AG10803 (cell line): ENCODE measurements around the gene CMTM1.

ENCODE experiments used
- DNase-seq: peaks from one replicate; pipeline ENCODE4 v3.0.0; 2010; ENCODE audit warnings: low read depth
- H3K4me3 ChIP-seq: 2 replicates; pipeline ENCODE4 v1.5.1; 2011; ENCODE audit warnings: mild to moderate bottlenecking, low read length, control low read depth
- TF ChIP-seq, protein P1 (sequence below): conservative IDR thresholded peaks from 2 replicates; pipeline ENCODE4 v1.5.1; 2011; ENCODE audit warnings: mild to moderate bottlenecking, low read length, control low read depth, inconsistent platforms

CMTM1 gene

DNA sequence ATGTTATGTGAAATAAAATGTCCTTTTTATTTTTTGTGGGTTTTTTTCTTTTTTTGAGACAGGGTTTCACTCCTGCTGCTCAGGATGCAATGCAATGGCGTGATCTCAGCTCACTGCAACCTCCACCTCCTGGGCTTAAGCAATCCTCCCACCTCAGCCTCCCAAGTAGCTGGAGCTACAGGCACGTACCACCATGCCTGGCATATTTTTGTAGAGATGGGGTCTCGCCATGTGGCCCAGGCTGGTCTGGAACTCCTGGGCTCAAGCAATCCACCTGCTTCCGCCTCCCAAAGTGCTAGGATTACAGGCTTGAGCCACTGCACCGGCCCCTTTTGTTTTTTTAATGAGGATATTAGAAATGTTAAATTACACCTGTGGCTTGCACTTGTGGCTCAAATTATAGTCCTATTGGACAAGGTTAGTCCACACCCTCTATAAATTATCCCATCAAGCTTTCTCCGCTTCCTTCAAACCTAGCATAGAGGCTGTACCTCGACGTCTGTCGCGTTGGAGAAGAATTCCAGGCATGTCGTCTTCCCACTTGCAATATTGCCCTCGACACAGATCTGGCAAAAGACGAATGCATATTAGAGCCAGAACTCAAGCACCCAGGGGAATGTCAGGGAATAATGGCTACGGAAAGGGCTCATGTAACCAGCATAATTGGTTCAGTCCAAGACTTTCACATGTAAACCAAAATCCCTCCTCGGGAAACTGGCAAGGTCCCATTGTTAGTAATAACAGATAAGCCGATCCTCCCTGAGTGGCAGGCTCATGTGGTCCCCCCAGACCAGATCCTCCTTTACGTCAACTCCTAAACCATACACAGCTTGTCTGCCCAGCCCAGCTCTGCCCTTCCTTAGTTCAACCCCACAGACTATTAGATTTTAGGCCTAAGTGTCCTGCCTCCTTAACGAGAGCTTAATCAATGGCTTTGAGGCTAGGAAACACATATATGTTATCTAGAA is 24.6 kb upstream of the CMTM1 start:
- TF ChIP-seq, protein P1, sequence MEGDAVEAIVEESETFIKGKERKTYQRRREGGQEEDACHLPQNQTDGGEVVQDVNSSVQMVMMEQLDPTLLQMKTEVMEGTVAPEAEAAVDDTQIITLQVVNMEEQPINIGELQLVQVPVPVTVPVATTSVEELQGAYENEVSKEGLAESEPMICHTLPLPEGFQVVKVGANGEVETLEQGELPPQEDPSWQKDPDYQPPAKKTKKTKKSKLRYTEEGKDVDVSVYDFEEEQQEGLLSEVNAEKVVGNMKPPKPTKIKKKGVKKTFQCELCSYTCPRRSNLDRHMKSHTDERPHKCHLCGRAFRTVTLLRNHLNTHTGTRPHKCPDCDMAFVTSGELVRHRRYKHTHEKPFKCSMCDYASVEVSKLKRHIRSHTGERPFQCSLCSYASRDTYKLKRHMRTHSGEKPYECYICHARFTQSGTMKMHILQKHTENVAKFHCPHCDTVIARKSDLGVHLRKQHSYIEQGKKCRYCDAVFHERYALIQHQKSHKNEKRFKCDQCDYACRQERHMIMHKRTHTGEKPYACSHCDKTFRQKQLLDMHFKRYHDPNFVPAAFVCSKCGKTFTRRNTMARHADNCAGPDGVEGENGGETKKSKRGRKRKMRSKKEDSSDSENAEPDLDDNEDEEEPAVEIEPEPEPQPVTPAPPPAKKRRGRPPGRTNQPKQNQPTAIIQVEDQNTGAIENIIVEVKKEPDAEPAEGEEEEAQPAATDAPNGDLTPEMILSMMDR: no peak
- DNase-seq: no peak
- no peak overlapping the region for H3K4me3 ChIP-seq

DNA sequence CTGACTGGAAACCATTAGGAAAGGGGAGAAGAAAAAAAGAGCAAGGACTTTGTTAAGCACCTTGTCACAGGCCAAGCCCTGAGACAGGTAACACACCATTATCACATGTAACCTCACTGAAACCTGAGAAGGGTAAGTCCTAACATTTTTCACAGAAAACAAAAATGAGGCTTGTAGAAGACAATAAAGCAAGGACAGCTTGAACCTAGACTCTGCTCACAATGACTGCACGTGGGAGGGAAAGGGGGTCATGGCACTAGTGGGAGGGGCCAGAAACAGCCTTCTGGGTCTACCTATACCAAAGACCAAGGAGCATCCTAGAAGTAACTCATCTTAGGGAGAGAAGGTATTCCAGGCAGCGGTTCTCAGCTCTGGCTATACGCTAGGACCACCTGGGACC is 23.8 kb upstream of the CMTM1 start:
- no peak for DNase-seq
- no peak overlapping the region for H3K4me3 ChIP-seq
- TF ChIP-seq, protein P1: no peak

DNA sequence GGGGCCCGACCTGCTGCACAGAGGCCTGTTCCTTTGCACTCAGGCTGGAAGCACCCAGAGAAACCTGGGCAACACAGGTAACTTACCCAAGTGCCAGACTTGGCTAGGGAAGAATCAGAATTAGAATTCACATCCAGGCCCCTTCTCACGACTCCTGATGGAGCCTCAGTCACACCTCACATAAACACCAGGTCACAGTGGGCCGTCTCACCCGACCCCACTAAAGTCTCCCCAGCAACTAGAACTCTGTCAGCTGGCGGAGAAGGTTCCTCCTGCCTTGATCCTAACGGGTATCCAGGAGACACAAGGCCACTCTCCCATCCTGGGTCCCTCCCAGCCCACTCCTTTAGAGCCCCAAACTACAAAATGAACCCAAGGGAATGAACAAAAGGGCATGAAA is 22.7 kb upstream of the CMTM1 start:
- no peak for DNase-seq
- TF ChIP-seq, protein P1: no peak
- H3K4me3 ChIP-seq: no peak overlapping the region

DNA sequence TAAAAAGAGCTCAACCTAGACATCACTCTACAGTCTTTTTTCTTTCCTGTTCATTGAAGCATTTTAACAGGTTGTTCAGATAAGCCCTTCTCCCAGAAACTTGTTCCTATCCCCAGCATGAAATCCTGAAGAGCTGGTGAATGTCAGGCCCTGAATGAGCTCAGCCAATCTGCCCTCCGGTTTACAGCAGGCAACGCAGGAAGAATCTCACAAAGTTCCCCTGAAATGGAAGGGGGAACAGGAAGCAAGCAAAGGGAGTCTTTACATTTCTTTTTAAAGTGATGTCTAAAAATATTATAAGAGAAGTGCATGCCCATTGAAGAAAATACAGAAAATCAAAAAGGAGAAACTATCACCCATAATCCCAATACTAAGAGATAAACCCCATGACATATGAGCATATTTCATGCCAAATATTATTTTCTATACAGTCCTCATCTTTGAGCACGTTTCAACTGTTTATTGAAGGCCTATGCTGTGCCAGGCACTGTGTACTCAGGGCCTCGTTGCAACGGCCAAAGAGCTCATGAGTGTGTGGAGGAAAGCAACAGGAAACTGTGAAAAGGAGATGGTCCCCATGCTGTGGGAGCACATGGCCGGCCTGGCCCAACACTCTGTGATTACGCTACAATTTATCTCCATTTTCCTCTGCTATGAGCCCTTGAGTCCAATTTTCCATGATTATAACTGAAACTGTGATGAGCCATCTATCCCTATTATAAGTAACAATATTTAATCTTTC is 22.1 kb upstream of the CMTM1 start:
- no peak for DNase-seq
- H3K4me3 ChIP-seq: no peak overlapping the region
- TF ChIP-seq, protein P1: no peak

DNA sequence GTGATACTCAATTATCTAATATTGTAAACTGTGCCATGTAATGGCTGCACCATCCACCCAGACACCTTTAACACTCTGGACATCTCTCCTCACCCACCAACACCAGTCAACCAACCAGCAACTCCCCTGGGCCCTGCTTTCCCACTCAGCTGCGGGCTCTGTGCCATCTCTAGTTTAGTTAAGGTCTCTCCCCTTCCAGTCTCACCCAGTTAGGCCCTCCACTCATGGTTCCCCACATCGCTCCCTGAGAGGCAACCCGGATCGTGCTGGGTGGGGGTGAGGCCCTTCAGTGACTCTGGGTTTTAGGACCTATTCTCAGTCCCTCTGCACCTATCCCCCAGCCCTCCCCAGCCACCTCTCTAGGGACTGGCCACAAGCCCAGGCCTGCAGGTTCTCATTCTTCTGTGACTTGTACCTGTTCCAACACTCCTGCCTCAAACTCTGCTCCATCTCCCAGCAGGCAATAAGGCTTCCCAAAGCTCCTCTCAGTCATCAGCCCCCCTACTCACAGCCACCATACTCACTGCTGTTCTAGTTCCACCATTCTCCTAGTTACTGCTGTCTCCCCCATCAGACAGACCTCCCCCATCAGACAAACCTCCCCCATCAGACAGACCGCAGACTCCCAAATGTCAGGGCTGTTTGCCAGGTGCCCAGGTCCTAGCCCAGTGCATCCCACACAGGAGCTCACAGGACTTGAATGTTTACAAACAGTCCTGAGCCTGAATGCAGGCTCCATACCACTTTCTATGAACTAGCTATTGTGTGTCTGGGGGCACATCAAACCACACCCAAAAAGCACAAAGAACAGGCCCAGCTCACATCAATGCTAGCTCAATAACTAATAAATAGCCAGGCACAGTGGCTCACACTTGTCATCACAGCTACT is 18.9 kb upstream of the CMTM1 start:
- no peak for DNase-seq
- H3K4me3 ChIP-seq: no peak overlapping the region
- TF ChIP-seq, protein P1: no peak

DNA sequence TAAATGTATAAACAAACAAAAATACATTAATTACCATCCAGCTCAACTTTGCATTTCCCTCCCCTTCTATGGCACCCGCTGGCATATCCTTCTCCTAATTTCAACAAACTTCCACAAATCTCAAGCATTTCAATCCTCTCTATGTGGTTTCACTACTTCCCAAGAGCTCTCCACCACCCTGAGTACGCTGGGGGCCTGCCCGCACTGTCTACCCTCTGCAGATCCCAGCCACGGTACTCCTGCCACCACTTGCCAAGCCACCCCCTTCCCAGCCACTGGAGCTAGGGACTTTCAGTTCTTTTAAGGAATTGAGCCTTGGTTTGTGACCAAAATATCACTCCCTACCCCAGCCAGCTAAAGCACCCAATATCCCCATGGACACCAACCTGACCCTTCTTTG is 18.2 kb upstream of the CMTM1 start:
- TF ChIP-seq, protein P1: no peak
- no peak for DNase-seq
- no peak overlapping the region for H3K4me3 ChIP-seq
